GM19238 (cell line): ENCODE results near the gene MUC2.
"Not testable (repeated sequence)": the region's sequence is repeated elsewhere in the genome, so short reads cannot be mapped to it uniquely, and the experiment has no call there.

Experiments used
- DNase-seq: peaks from one replicate; pipeline ENCODE4 v3.0.0; 2011; ENCODE audit warnings: low spot score; ENCODE audit not compliant: insufficient read length

The MUC2 gene

GRCh38 chr11:1103401-1104360, 29.0 kb downstream of the MUC2 start:
- no peak for DNase-seq

- no peak for DNase-seq
Observed at GRCh38 chr11:1104411-1105182, 29.9 kb downstream of the MUC2 start.

GRCh38 chr11:1105183-1105565, 30.5 kb downstream of the MUC2 start:
- DNase-seq: no peak

- no peak for DNase-seq
Observed at GRCh38 chr11:1106387-1106786, 31.7 kb downstream of the MUC2 start.

- no peak for DNase-seq
Observed at GRCh38 chr11:1107316-1108245, 32.9 kb downstream of the MUC2 start.

- DNase-seq: no peak
Observed at GRCh38 chr11:1108246-1108900, 33.7 kb downstream of the MUC2 start.

GRCh38 chr11:1109101-1109917, 34.6 kb downstream of the MUC2 start:
- no peak for DNase-seq

- no peak for DNase-seq
Observed at GRCh38 chr11:1109918-1110705, 35.4 kb downstream of the MUC2 start.

- no peak for DNase-seq
Observed at GRCh38 chr11:1111545-1112212, 37.0 kb downstream of the MUC2 start.

GRCh38 chr11:1112351-1113191, 37.9 kb downstream of the MUC2 start:
- DNase-seq: no peak

- DNase-seq: no peak
Observed at GRCh38 chr11:1113405-1114201, 38.9 kb downstream of the MUC2 start.

GRCh38 chr11:1115292-1115691, 40.6 kb downstream of the MUC2 start:
- DNase-seq: not testable (repeated sequence)

- DNase-seq: no peak
Observed at GRCh38 chr11:1116104-1116503, 41.4 kb downstream of the MUC2 start.

- no peak for DNase-seq
Observed at GRCh38 chr11:1116666-1117390, 42.2 kb downstream of the MUC2 start.

- DNase-seq: no peak
Observed at GRCh38 chr11:1117992-1118391, 43.3 kb downstream of the MUC2 start.
